ENCODE data around the gene ZNF530. TPM values are rescaled to one million over a fixed set of nuclear protein-coding genes. Genes with fewer than 3 reads are reported as not detected.
A peak's percentile ranks its signal among the peaks of the same experiment; 100 is the strongest.

Gene ZNF530
- total RNA-seq, 1 experiment from 2014 or later = 17.4 TPM

DNA sequence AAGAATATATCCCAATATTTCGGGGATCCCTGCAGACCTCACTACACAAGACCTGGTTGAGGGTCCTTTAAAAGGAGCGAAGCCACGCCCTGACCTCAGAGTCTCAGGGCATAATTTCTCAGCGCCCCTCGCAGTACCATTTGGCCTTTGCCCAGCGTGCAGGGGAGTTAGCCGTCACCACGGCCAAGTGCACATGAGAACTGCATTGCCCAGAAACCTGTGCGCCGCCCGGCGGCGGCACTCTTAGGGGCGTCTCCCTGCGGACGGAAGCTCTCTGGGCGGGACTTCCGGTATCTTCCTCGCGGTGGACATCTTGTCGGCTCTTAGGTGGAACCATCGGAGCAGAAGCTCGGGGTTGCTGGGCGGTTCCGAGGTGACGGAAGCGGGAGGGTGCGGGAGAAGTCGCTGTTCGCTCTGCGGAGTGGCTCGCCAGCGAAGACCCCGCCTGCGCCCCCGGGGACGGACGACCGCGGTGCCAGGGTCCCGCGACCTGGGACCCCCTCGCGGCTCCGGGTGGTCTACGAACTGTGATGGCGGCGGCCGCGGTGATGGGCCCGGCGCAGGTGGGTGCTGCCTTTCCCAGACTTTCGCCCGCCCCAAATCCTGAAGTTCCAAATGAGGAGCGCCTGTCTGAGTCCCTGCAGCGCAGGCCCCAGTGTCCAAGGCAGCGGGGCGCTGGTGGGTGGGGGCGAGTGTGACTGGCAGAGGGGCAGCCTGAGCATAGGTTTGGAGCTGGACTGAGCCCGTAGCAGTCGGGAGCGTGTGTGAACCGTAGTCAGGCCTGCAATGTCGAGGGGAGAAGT lies 14.5 kb downstream of the ZNF530 start, which contains the start of gene ZNF134:
ZNF134 (plus strand) TSS at position 302 of the 803 bp plus-strand sequence. CDS start 5,227 bp downstream, outside the sequence.
- DNase-seq (ENCODE audit: low read depth) = peak; percentile 89

DNA sequence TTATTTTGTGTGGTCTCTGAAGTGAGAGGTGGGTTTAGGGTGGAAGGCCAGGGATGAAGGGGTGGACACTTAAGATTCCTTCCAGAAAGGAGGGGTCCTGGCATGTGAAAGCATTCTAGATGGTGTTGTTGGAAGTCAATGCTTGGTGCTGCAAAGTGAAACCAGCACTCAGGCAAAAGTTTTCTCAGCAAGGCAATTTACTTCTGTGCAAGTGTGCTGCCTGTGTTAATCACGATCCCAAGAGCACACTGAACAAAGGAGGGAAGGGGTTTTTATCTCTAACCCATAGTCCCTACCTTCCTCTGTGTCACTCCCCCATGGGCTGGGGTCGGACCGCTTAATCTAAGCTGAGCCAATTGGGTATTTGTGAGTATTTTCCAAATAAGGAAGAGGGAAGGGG lies 15.7 kb downstream of the ZNF530 start:
- peak; percentile 23 for DNase-seq (ENCODE audit: low read depth)

DNA sequence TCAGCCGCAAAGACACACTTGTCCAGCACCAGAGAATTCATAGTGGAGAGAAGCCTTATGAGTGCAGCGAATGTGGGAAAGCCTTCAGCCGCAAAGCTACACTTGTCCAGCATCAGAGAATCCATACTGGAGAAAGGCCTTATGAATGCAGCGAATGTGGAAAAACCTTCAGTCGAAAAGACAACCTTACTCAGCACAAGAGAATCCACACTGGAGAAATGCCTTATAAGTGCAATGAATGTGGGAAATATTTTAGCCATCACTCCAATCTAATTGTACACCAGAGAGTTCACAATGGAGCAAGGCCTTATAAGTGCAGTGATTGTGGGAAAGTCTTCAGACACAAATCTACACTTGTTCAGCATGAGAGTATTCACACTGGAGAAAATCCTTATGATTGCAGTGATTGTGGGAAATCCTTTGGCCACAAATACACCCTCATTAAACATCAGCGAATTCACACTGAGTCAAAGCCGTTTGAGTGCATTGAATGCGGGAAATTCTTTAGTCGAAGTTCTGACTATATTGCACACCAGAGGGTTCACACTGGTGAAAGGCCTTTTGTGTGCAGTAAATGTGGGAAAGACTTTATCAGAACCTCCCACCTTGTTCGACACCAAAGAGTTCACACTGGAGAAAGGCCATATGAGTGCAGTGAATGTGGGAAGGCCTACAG lies 21.1 kb downstream of the ZNF530 start:
- peak; percentile 14 for DNase-seq (ENCODE audit: low read depth)

DNA sequence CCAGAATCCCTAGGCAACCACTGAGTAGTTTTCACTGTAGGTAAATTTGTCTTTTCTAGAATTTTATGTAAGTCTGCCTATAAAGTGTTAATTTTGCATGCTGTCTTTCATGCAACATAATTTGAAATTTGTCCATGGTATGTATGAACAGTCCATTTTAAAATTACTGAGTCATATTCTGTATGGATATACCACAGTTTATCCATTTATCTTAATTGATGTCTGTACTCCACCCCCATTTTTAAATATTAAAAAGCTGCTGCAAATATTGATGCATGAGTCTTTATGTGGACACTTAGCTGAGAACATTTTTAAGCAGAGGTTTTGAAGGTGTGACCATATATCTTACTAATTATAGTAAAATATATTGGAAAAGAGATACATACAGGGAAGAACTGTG lies 23.4 kb downstream of the ZNF530 start:
- no peak for DNase-seq (ENCODE audit: low read depth)

DNA sequence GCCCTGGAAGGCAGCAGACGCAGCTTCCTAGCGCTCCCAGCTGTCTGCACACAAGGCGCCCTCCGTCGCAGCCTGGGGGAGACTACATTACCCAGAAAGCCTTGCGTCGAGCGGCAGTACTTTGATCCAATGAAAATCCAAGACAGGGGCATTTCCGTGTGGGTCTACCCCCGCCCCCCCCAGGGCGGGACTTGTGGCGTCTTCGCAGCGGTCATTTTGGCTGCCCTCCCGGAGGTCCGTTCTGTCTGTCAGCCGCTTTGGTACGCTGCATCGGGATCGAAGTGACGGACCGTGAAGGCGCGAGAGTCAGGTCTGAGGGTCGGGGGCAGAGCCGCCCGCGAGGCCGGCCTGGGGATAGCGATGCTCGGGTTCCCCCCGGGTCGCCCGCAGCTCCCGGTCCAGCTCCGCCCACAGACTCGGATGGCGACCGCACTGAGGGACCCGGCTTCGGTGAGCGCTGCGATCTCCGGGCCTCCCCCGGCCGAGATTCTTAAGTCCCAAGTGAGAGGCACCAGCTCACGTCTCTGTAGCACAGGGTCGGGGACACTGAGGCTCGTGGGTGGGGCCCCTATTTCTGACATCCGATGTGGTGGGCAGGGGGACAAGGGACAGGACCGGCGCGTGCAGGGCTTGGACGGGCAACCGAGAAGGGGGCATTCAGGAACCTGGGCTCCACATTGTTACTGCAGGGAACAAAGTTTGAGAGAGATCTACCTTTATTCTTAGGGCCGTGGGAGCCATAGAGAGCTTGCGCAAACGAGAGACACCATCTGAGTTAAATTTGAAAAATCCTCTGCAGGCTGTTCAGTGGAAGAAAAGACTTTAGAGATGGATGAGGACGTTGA lies 33.5 kb downstream of the ZNF530 start, which contains the start of gene ZNF211:
ZNF211 (plus strand) TSS at position 182 of the 845 bp plus-strand sequence; CDS start at position 361, 179 bp downstream.
- DNase-seq (ENCODE audit: low read depth) = peak; percentile 95

DNA sequence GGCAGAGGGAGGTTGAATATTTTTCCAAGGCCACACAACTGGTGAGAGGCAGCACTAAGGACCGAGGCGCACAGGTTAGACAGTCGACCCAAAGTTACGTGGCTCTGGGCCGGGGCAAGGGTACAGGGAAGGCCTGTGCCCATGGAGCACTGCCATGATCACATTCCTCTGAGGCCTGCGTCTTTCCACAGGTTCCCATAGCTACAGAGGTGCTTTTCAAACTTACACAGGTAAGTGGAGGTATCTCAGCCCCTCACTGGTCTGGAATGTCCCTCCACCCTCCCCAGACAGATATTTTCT lies 34.1 kb downstream of the ZNF530 start:
- DNase-seq (ENCODE audit: low read depth) = no peak

DNA sequence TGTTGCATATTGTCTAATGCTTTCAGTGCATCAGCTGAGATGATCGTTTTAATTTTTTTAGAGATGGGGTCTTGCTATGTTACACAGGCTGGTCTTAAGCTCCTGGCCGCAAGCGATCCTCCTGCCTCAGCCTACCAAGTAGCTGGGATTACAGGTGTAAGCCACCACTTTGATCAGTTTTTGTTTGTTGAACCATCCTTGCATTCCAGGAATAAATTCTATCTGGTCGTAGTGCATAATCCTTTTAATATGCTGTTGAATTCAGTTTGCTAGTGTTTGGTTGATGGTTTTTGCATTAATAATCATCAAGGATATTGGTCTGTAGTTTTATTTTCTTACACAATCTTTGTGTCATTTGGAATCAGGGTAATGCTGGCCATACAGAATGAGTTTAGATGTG lies 37.7 kb downstream of the ZNF530 start:
- no peak for DNase-seq (ENCODE audit: low read depth)

DNA sequence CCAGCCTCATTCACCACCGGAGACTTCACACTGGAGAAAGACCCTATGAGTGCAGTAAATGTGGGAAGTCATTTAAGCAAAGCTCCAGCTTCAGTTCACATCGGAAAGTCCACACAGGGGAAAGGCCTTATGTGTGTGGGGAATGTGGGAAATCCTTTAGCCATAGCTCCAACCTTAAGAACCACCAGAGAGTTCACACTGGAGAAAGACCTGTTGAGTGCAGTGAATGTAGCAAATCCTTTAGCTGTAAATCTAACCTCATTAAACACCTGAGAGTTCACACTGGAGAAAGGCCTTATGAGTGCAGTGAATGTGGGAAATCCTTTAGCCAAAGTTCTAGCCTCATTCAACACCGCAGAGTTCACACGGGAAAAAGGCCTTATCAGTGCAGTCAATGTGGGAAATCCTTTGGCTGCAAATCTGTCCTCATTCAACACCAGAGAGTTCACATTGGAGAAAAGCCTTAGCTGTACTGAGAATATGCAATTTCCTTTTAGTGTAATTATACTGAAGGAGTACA lies 42.1 kb downstream of the ZNF530 start:
- no peak for DNase-seq (ENCODE audit: low read depth)

DNA sequence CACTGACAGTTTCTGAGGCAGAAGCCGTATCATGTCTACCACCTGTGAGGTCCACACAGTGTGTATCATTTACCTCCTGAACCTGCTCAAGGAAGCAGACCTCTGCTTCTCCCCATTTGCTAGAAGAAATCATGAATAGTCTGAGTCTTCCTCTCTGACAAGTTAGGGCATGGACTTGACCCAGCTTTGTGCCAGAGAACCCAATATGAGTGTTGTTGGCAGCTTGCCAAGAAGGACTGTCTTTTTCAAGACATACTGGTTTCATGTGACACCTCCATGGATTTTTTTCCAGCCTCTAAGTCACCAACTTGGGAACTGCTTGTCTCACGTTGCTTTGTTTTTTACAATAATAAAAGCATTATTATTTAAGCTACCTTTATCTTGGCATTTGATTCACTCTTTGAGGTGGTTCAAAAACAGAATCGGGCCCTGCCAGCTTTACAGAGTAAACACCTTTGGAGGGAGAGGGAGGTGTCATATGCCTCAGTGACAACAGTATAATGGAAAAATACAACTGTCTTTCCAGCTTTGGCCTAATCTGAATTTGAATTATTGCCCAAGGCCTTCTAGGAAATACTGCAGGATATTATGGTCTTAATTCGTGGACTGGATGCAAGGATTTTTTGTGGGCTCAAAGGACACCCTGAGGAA lies 42.8 kb downstream of the ZNF530 start:
- DNase-seq (ENCODE audit: low read depth) = no peak

DNA sequence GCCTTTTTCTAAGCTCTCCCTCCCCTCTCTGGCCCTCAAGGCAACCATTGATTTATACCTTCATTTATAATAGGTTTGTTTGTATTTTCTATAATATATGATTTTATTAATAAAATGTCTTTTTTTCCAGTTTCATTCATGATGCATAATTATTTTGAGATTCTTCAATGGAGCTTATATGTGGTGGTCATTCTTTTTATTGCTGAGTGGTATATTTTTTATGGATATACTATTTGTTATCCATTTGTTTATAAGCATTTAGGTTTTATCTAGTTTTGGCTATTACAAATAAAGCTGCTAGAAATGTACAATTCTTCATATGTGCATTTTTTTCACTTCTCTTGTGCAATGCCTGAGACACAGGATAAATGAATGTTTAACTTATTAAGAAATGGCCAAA lies 44.0 kb downstream of the ZNF530 start:
- DNase-seq (ENCODE audit: low read depth) = no peak

DNA sequence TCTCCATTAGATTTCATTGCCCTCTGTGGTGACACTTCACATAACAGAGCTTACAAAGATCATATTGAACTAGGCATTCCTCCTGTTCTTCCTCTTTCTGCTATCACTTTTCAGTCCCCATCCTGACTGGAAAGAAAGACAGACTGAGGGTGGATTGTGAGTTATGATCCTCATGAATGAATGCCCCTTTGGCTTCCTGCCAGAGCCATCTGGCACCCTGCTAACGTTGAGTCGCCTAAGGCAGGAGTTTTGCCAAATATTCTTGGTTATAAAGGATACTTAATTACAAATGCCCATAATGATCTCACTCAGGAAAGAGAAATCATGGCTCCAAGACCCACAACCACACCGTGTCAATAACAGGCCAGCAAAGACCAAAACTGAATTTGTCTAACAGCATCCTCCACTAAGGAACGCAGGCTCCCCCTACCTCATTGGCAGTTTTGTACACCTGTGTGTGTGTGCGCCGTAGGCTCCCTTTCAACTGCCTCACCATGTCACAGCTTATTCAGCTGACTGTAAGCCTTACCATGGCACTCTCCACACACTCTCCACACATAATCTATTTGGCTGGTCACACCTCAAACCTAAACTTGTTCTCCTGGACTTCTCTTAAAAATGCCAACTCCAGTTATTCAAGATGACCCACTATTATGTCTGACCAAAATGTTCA lies 48.8 kb downstream of the ZNF530 start:
- no peak for DNase-seq (ENCODE audit: low read depth)

DNA sequence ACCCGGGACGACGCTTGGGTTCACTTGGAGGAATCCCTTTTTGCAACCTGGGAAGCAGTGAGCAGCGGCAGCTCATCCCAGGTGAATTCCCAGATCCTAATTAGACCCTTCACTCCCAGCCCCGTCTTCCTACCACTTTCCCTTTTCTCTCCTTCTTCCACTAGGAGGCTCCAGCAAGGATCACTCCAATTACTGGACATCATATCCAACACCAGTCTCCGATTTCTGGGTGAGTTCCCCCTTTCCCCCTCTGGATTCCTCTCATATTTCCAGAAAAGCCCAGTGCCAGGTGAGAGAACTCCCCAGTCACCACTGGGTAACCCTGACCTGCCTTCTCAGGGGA lies 51.9 kb downstream of the ZNF530 start:
- DNase-seq (ENCODE audit: low read depth) = no peak

DNA sequence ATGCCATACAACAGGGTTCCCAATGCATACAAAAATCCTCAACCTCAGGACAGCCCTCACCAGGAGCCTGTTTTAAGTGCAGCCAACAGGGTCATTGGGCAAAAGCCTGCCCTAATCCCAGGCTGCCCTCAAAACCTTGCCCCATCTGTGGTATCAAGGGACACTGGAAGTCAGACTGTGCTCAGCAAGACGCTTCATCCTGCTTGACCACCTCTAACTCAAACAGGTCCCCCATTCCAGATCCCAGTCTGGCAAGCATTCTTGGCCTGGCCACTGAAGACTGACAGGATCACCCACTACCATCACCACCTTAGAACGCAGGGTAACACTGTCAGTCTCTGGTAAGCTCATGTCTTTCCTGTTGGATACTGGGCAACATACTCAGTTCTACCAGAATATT lies 54.0 kb downstream of the ZNF530 start:
- DNase-seq (ENCODE audit: low read depth) = no peak

DNA sequence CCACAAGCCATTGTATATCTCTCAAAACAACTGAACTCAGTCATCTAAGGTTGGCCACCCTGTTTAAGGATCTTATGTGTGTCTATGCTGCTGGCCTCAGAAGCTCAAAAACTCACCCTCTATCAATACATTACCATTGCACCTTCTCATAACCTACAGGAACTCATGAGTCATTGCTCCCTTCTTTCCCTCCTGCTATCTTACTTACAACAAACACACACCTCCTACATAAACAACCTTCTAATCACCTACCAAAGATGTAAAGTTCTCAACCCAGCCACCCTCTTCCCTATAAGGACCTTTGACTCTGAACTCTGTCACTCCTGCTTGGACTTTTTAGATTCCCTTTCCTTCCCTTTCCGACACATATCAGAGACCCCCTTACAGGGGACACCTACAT lies 55.8 kb downstream of the ZNF530 start:
- DNase-seq (ENCODE audit: low read depth) = no peak

DNA sequence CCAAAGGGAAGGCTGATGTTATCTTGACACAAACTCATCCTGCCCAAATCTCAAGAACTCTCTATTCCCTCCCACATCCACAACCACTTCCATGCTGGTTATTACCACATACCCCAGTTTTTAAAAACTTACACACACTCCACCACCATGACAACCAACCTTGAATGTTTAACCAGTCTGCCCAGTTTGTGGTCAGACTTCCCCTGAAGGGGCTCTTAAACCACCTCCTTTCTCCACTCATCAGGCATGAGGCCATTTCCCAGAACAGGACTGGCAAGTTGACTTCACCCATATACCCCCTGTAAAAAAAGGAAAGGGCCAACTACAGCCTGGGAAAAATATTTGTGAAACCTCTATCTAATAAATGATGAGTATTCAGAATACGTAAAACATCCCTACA lies 56.7 kb downstream of the ZNF530 start:
- no peak for DNase-seq (ENCODE audit: low read depth)

Other genes with a start within 250 kb of the ZNF530 start
- gene ZNF304, start 248.6 kb upstream of the ZNF530 start, total RNA-seq (2014; rRNA removed; shearing (Covaris generic)) = 8.0 and 11.8 TPM in 2 replicates
- 32.7 and 34.6 TPM in 2 replicates for gene TRAPPC2B, start 236.3 kb upstream of the ZNF530 start, total RNA-seq (2014; rRNA removed; shearing (Covaris generic))
- 1.9 and 5.6 TPM in 2 replicates for gene ZNF547, start 236.3 kb upstream of the ZNF530 start, total RNA-seq (2014; rRNA removed; shearing (Covaris generic))
- gene ZNF548, start 210.0 kb upstream of the ZNF530 start, total RNA-seq (2014; rRNA removed; shearing (Covaris generic)) = 13.6 and 21.9 TPM in 2 replicates
- gene ZNF17, start 188.7 kb upstream of the ZNF530 start, total RNA-seq (2014; rRNA removed; shearing (Covaris generic)) = 5.2 and 9.9 TPM in 2 replicates
- gene ZNF749, start 164.6 kb upstream of the ZNF530 start, total RNA-seq (2014; rRNA removed; shearing (Covaris generic)) = 3.2 and 7.0 TPM in 2 replicates
- 0.57 TPM in 1 of 2 replicates, not detected in the other for gene VN1R1, start 142.7 kb upstream of the ZNF530 start, total RNA-seq (2014; rRNA removed; shearing (Covaris generic))
- 14.9 and 15.1 TPM in 2 replicates for gene ZNF772, start 122.3 kb upstream of the ZNF530 start, total RNA-seq (2014; rRNA removed; shearing (Covaris generic))
- gene ZNF419, start 112.1 kb upstream of the ZNF530 start, total RNA-seq (2014; rRNA removed; shearing (Covaris generic)) = 22.2 and 24.0 TPM in 2 replicates
- 22.5 and 25.1 TPM in 2 replicates for gene ZNF773, start 99.9 kb upstream of the ZNF530 start, total RNA-seq (2014; rRNA removed; shearing (Covaris generic))
- 5.6 and 7.5 TPM in 2 replicates for gene ZNF549, start 72.5 kb upstream of the ZNF530 start, total RNA-seq (2014; rRNA removed; shearing (Covaris generic))
- gene ZNF550, start 40.0 kb upstream of the ZNF530 start, total RNA-seq (2014; rRNA removed; shearing (Covaris generic)) = 9.4 and 14.0 TPM in 2 replicates
- gene ZNF416, start 21.0 kb upstream of the ZNF530 start, total RNA-seq (2014; rRNA removed; shearing (Covaris generic)) = 5.0 and 6.9 TPM in 2 replicates
- gene ZIK1, start 15.7 kb upstream of the ZNF530 start, total RNA-seq (2014; rRNA removed; shearing (Covaris generic)) = 10.3 and 12.3 TPM in 2 replicates
- 16.5 and 17.6 TPM in 2 replicates for gene ZNF134, start 14.4 kb downstream of the ZNF530 start, total RNA-seq (2014; rRNA removed; shearing (Covaris generic))
- 12.2 and 13.1 TPM in 2 replicates for gene ZNF211, start 33.3 kb downstream of the ZNF530 start, total RNA-seq (2014; rRNA removed; shearing (Covaris generic))
- not detected in 2 replicates for gene ZSCAN4, start 69.0 kb downstream of the ZNF530 start, total RNA-seq (2014; rRNA removed; shearing (Covaris generic))
- 7.0 and 13.1 TPM in 2 replicates for gene ZNF551, start 82.1 kb downstream of the ZNF530 start, total RNA-seq (2014; rRNA removed; shearing (Covaris generic))
- gene ZNF154, start 109.3 kb downstream of the ZNF530 start, total RNA-seq (2014; rRNA removed; shearing (Covaris generic)) = not detected in 2 replicates
- 1.9 and 5.4 TPM in 2 replicates for gene ZNF671, start 127.7 kb downstream of the ZNF530 start, total RNA-seq (2014; rRNA removed; shearing (Covaris generic))
- 11.4 and 12.8 TPM in 2 replicates for gene ZNF776, start 146.9 kb downstream of the ZNF530 start, total RNA-seq (2014; rRNA removed; shearing (Covaris generic))
- gene ZNF586, start 169.8 kb downstream of the ZNF530 start, total RNA-seq (2014; rRNA removed; shearing (Covaris generic)) = 11.8 and 14.2 TPM in 2 replicates
- gene ZNF552, start 215.0 kb downstream of the ZNF530 start, total RNA-seq (2014; rRNA removed; shearing (Covaris generic)) = 0.69 and 0.84 TPM in 2 replicates
- gene ZNF587B, start 230.4 kb downstream of the ZNF530 start, total RNA-seq (2014; rRNA removed; shearing (Covaris generic)) = 8.3 and 8.5 TPM in 2 replicates
- gene ZNF587, start 250.0 kb downstream of the ZNF530 start, total RNA-seq (2014; rRNA removed; shearing (Covaris generic)) = 6.5 and 19.6 TPM in 2 replicates